COLO829 (cell line): ENCODE results near the gene TMEM212.
"Not testable (repeated sequence)": the region's sequence is repeated elsewhere in the genome, so short reads cannot be mapped to it uniquely, and the experiment has no call there.

ENCODE experiments used
- DNase-seq: peaks from one replicate; pipeline ENCODE4 v3.0.0; 2012; ENCODE audit warnings: low spot score

The TMEM212 gene

GRCh38 chr3:171813278-171813896, 29.8 kb upstream of the TMEM212 start:
- no peak for DNase-seq

GRCh38 chr3:171813897-171814460, 29.2 kb upstream of the TMEM212 start:
- DNase-seq: no peak

GRCh38 chr3:171814662-171815061, 28.5 kb upstream of the TMEM212 start:
- DNase-seq: not testable (repeated sequence)

- no peak for DNase-seq
Observed at GRCh38 chr3:171815973-171816595, 27.1 kb upstream of the TMEM212 start.

- DNase-seq: no peak
Observed at GRCh38 chr3:171817074-171817800, 25.9 kb upstream of the TMEM212 start.

GRCh38 chr3:171821044-171821443, 22.1 kb upstream of the TMEM212 start:
- no peak for DNase-seq

GRCh38 chr3:171821778-171822358, 21.3 kb upstream of the TMEM212 start:
- DNase-seq: no peak

GRCh38 chr3:171822431-171823106, 20.6 kb upstream of the TMEM212 start:
- no peak for DNase-seq

GRCh38 chr3:171824116-171824515, 19.0 kb upstream of the TMEM212 start:
- DNase-seq: no peak

- DNase-seq: no peak
Observed at GRCh38 chr3:171824824-171825221, 18.3 kb upstream of the TMEM212 start.

- no peak for DNase-seq
Observed at GRCh38 chr3:171825222-171825828, 17.8 kb upstream of the TMEM212 start.

GRCh38 chr3:171827385-171827784, 15.8 kb upstream of the TMEM212 start:
- no peak for DNase-seq

- no peak for DNase-seq
Observed at GRCh38 chr3:171827836-171828458, 15.2 kb upstream of the TMEM212 start.

GRCh38 chr3:171828902-171829770, 14.0 kb upstream of the TMEM212 start:
- DNase-seq: no peak

GRCh38 chr3:171829841-171830517, 13.2 kb upstream of the TMEM212 start:
- DNase-seq: no peak

- no peak for DNase-seq
Observed at GRCh38 chr3:171830518-171830875, 12.7 kb upstream of the TMEM212 start.

GRCh38 chr3:171831936-171832335, 11.2 kb upstream of the TMEM212 start:
- DNase-seq: no peak

- no peak for DNase-seq
Observed at GRCh38 chr3:171832989-171833388, 10.2 kb upstream of the TMEM212 start.

GRCh38 chr3:171833789-171834460, 9.2 kb upstream of the TMEM212 start:
- peak; percentile 48 for DNase-seq
